GM21619 (cell line): ENCODE results near the gene VIPR1.

ENCODE experiments used
- ATAC-seq: cut with Tn5 transposase; IDR thresholded peaks from one replicate; pipeline ENCODE4 v1.9.1; 2021; ENCODE audit not compliant: unreplicated experiment

The VIPR1 gene

DNA sequence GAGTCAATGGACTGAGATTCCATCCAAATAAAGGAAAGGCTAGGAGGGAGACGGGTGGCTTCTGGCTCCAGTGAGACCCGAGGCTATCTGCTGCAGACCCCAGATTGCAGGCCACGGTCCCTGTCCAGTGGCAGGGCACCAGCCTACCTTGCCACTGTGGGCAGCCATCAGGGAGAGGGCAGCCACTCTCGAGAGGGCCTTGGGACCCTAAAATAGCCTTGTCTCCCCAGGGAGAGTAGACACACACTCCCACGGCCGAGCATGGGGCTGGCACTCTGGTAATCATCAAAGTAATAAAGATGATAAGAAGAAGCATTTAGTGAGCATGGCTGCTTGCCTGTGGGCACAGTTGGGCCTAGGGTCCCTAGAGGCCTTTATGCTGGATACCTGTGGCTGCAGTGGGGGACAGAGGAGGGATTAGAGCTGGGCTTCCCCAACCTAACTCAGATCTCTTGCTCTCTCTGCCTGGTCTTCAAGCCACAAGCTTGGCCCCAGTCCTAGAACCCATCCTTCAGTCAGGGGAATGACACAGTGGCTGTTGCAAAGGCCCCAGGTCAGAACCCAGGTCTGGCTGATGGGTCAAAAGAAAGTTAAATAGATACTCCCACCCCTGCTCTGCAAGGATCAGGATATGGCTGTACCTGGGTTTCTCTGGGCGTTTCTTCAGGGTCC, 9.2 kb upstream of the VIPR1 start:
- ATAC-seq = no peak

- ATAC-seq = no peak
These were observed 8.7 kb upstream of the VIPR1 start for GRCh38 chr3:42493798-42494151.

GRCh38 chr3:42495393-42495792, 7.0 kb upstream of the VIPR1 start:
- ATAC-seq = no peak

GRCh38 chr3:42497009-42497731, 5.3 kb upstream of the VIPR1 start:
- no peak for ATAC-seq

- no peak for ATAC-seq
These were observed 4.4 kb upstream of the VIPR1 start for GRCh38 chr3:42498034-42498433.

- ATAC-seq = no peak
These were observed 3.5 kb upstream of the VIPR1 start for GRCh38 chr3:42498791-42499477.

GRCh38 chr3:42499478-42499871, 3.0 kb upstream of the VIPR1 start:
- no peak for ATAC-seq

GRCh38 chr3:42500091-42500490, 2.4 kb upstream of the VIPR1 start:
- no peak for ATAC-seq

DNA sequence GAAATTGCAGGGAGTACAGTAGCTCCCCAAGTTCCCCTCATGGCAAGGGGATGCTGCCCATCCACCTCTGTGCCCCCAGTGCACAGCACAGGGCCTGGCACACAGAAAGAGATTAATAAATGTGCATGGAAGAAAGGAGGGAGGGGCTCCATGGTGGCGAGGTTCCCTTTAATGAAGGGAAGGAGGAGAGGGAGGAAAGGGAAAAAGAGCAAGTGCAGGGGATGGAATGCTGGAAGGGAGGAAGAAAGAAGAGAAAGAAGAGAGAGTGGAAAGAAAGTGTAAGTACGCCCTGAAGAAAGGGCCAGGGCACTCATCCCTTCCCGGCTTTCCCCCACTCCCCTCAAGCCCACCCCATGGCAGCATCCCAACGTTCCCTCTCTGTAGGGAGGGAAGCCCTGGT, 1.5 kb upstream of the VIPR1 start:
- ATAC-seq = no peak

DNA sequence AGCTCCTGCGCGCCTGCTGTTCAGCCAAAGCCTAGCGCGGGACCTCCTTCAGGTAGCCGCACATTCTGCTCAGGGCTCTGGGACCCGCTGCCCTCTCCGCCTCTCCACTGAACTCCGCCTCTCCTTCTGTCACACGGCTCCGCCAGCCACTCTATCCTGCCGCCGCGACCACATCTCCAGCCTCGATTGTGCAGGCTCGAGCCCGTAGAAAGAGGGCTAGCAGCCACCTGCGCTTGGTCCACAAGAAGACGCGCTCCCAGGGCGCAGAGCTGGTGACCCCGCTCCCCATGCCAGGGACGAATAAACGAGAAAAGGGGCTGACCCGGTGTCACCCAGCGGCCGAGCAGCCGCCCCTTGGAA, 1.1 kb upstream of the VIPR1 start:
- ATAC-seq = no peak

- peak; percentile 25 for ATAC-seq
These were observed 588 bp upstream of the VIPR1 start for GRCh38 chr3:42501681-42502428.

DNA sequence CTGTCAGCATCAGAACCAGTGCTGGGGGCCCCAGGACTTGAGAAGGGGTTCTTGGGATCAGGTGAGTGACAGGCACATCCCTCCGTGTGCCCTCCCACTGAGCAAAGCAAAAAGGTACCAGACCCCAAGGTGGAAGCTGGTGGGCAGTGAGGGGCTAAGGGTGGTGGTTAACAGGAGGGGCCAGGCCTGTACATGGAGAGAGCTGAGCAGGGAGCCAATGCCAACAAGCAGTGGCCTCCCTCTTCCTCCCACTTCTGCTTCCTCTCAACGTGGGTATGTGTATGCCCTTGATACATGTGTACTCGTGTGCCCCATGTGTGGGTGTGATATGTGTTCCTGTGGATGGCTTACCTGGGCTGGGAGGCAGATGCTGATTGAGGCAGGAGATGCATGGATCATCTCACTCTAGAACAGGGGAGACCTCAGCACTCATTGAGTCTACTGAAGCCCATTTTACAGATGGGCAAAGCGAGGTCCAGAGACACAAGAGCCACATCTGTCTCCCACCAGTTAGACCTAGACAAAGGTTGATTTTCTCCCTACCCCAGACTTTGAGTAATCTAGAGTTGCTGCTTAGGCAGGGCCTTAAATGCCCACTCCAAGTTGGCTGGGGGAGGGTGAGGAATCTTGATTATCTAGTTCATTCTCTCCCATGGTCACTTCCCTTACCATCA, 945 bp downstream of the VIPR1 start:
- no peak for ATAC-seq

GRCh38 chr3:42503957-42504333, 1.5 kb downstream of the VIPR1 start:
- no peak for ATAC-seq

- ATAC-seq = no peak
These were observed 2.1 kb downstream of the VIPR1 start for GRCh38 chr3:42504334-42505127.

GRCh38 chr3:42505128-42505848, 2.8 kb downstream of the VIPR1 start:
- ATAC-seq = no peak

DNA sequence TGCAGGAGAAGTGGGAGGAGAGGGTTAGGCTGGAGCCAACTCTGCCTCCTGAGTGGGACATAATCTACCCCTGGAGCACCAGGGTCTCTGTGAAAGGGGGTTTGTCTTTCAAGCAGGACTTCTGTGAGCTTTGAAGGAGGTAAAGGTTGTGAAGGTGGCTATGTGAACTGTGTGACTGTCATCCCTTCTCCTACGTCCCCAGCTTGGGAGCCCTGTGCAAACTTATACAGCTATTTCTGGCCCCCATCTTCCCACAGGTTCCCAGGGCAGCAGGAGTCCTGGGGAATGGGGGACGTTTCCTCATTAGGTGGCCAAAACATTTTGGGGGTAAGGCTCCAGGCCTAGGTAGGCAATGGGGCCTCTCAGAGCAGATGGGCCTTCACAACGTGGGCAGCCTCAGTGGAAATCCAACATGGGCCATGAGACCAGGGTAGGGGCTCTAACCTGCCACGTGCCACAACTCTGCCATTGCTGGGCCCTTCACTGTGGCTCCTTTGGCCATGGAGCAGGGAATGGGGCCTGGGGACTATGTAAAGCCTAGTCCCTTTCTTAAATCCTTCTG, 3.5 kb downstream of the VIPR1 start:
- ATAC-seq = no peak

DNA sequence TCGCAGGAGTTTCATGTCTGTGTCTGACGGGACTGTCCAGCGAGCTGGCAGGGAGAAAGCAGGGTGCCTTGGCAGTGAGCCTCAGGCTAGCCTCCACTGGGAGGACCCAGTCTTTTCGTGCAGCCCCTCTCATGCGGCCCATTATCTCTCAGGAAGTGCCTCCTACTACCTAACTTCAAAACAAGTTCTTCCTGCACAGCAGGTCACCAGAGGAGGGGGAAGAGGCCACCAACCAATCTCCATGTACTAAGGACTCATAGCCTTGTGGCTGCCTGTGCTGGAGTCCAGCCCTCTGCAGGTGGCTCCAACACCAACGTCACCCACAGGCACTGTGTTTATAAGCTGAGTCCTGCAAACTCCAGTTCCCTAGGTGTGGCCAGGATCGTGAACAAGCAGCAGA, 4.8 kb downstream of the VIPR1 start:
- ATAC-seq = no peak

DNA sequence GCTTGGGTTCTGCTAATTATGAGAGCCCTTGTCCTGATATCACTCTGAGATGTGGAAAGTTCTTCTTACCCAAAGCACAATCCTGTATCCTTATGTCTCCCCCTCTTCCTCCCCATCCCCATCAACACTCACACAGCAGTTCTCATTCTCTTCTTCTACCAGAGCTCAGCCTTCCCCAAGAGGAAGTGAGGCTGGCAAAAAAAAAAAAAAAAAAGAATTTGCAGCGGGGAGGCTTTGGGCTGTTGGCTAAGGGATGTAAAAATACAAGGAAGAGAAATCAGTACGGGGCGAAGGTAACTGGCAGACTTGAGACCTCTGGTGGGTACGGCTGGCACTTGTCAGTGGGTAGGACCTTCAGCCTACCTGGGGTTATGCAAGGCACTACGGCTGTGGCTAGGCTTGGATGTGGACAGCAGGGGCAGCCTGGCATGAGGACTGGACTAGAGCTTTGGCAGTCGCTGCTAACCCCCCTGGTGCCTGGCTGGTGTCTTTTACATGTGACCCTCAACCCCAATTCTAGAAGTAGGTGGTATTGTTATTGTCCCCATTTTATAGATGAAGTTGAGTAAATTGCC, 5.4 kb downstream of the VIPR1 start:
- ATAC-seq = no peak

DNA sequence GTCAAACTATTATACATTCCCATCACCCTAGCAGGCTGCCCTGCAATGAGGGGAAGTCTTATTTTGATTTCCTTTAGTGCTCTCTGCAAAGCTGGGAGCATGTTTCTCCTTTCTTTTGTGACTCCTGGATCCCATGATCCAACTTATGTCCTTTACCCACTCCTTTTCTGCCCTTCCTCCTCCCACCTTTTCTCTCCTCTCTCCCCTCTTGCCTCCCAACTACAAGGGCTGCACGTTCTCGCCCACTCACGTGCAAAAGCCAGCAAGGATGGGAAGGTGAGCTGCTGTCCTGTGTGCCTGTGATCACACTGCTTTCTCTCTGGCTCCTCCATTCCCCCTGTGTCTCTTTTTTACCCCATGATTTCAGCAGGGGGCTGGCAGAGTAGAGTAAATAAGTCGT, 6.1 kb downstream of the VIPR1 start:
- no peak for ATAC-seq
